Measurements from ENCODE around the gene KIR3DL3. TPM values are rescaled to one million over a fixed set of nuclear protein-coding genes. Genes with fewer than 3 reads are reported as not detected.

The KIR3DL3 gene
- total RNA-seq, 2 donors from 2014 or later = not detected

Other genes with a start within 250 kb of the KIR3DL3 start
- under 1 TPM in 1 of 2 donors, not detected in 1; 0.66 TPM for gene LAIR2, start 221.6 kb upstream of the KIR3DL3 start, total RNA-seq
- gene LILRA2, start 150.7 kb upstream of the KIR3DL3 start, total RNA-seq = not detected
- gene LILRA1, start 130.8 kb upstream of the KIR3DL3 start, total RNA-seq = not detected
- gene LILRB1, start 94.0 kb upstream of the KIR3DL3 start, total RNA-seq = under 1 TPM in 1 of 2 donors, not detected in 1; 0.37 TPM
- not detected for gene LILRB4, start 61.5 kb upstream of the KIR3DL3 start, total RNA-seq
- not detected for gene KIR2DL3, start 14.1 kb downstream of the KIR3DL3 start, total RNA-seq
- gene KIR2DL1, start 45.4 kb downstream of the KIR3DL3 start, total RNA-seq = not detected
- not detected for gene KIR2DL4, start 79.2 kb downstream of the KIR3DL3 start, total RNA-seq
- not detected for gene KIR3DL1, start 92.0 kb downstream of the KIR3DL3 start, total RNA-seq
- gene KIR2DS4, start 108.2 kb downstream of the KIR3DL3 start, total RNA-seq = not detected
- gene KIR3DL2, start 126.0 kb downstream of the KIR3DL3 start, total RNA-seq = 1 to 10 TPM in 1 of 2 donors, under 1 TPM in 1; 0.85 to 2.2 TPM
- not detected for gene FCAR, start 149.8 kb downstream of the KIR3DL3 start, total RNA-seq
- gene NCR1, start 181.7 kb downstream of the KIR3DL3 start, total RNA-seq = not detected
- not detected for gene NLRP7, start 223.1 kb downstream of the KIR3DL3 start, total RNA-seq
- 1 to 10 TPM; 2.9 to 6.1 TPM for gene NLRP2, start 241.9 kb downstream of the KIR3DL3 start, total RNA-seq

All from activated T-helper 17 cell treated with anti-CD3 and anti-CD28 coated beads, Interleukin-2, amount 50 U/mL, for 72 hours (primary cell).